HepG2 (cell line): Measurements from ENCODE around the gene APBB1. TPM values are rescaled to one million over a fixed set of nuclear protein-coding genes. Genes with fewer than 3 reads are reported as not detected.
A peak's percentile ranks its signal among the peaks of the same experiment; 100 is the strongest.

Source experiments
- ATAC-seq: fragments of 200-7000 bp; cut with Tn5 transposase; 3 replicates; pipeline ENCODE4 v1.9.1; 2020; ENCODE audit warnings: mild to moderate bottlenecking, moderate library complexity
- BruUV-seq: library from RNA; stranded (reverse); fragments of 400-500 nt; replicated peaks from 2 replicates; lab custom pipeline; 2021; lab: Mats Ljungman, UMichigan
- CTCF ChIA-PET: fragments of 300-600 bp; formaldehyde crosslinking; extraction: SDS; loops from one replicate; lab custom pipeline; 2021; ENCODE audit warnings: low total read pairs, inconsistent platforms, low intra/inter-chr PET ratio; lab: Yijun Ruan, JAX
- POLR2A ChIA-PET: fragments of 350-600 bp; sonication (Branson Sonifier 250); formaldehyde crosslinking; loops from one replicate; lab custom pipeline; 2020; ENCODE audit warnings: antibody characterized with exemption, inconsistent platforms; lab: Yijun Ruan, JAX
- DNase-seq: peaks from one replicate; pipeline ENCODE4 v3.0.0-alpha.2; 2015; ENCODE audit warnings: low spot score
- FAIRE-seq: peaks from 3 replicates; lab custom pipeline; 2011; peaks lifted over from hg19 to GRCh38; lab: Jason Lieb, UNC
- H2AFZ ChIP-seq: one replicate; pipeline ENCODE4 v1.6.1; 2011; ENCODE audit warnings: low read length, inconsistent platforms
- H3K27ac ChIP-seq: fragments of 300-600 bp; 3 replicates; pipeline ENCODE4 v1.8.0; 2011; ENCODE audit warnings: mixed run types, mild to moderate bottlenecking, mixed read lengths, low read length, inconsistent platforms; ENCODE audit not compliant: insufficient read depth; ENCODE audit errors: extremely low read length
- H3K27me3 ChIP-seq, 2 experiments: fragments of 200-600 bp in 1 of 2; 2 replicates in 1 of 2; 3 replicates in 1 of 2; pipeline versions ENCODE4 v1.6.0 to v1.8.0; 2011; ENCODE audit warnings: low read length in 2 of 2, mild to moderate bottlenecking in 2 of 2, moderate library complexity in 2 of 2, inconsistent platforms in 1 of 2; ENCODE audit not compliant: insufficient read depth in 2 of 2, control insufficient read depth in 1 of 2
- H3K36me3 ChIP-seq, 2 experiments: fragments of 200-600 bp in 1 of 2; replicated peaks in 1 of 2; 2 replicates in 1 of 2; 3 replicates in 1 of 2; pipeline versions ENCODE4 v1.5.1 to v1.8.0; 2011; ENCODE audit warnings: low read length in 2 of 2, inconsistent platforms in 1 of 2; ENCODE audit not compliant: insufficient read depth in 2 of 2, control insufficient read depth in 1 of 2
- H3K4me1 ChIP-seq: 2 replicates; pipeline ENCODE4 v1.5.1; 2012; ENCODE audit warnings: low read length, inconsistent platforms; ENCODE audit not compliant: insufficient read depth
- H3K4me2 ChIP-seq: 2 replicates; pipeline ENCODE4 v1.6.0; 2011; ENCODE audit warnings: low read depth, low read length, inconsistent platforms
- H3K4me3 ChIP-seq, 3 experiments: fragments of 200-600 bp in 1 of 3; sonication (generic), shearing (Covaris generic) in 1 of 3; replicated peaks in 1 of 3; 2 replicates each; pipeline ENCODE4 v1.5.1; 2011 to 2016; ENCODE audit warnings: low read length in 3 of 3, inconsistent platforms in 2 of 3, low read depth in 2 of 3, mild to moderate bottlenecking in 2 of 3, control low read depth in 1 of 3, mixed read lengths in 1 of 3; ENCODE audit not compliant: insufficient read depth in 1 of 3
- H3K79me2 ChIP-seq: one replicate; pipeline ENCODE4 v1.6.1; 2011; ENCODE audit warnings: low read length, inconsistent platforms; ENCODE audit not compliant: insufficient read depth
- H3K9ac ChIP-seq: 2 replicates; pipeline ENCODE4 v1.6.0; 2011; ENCODE audit warnings: mild to moderate bottlenecking, low read depth, low read length, inconsistent platforms; ENCODE audit not compliant: insufficient read depth
- H3K9me3 ChIP-seq: 2 replicates; pipeline ENCODE4 v1.5.1; 2012; ENCODE audit warnings: mild to moderate bottlenecking, low read length
- H4K20me1 ChIP-seq: 2 replicates; pipeline ENCODE4 v1.6.0; 2011; ENCODE audit warnings: inconsistent platforms, mild to moderate bottlenecking, low read length, moderate library complexity; ENCODE audit not compliant: insufficient read depth
- CREB1 ChIP-seq, 2 experiments: fragments of 450-650 bp in 1 of 2; IDR thresholded peaks; 2 replicates each; pipeline ENCODE4 v1.6.1; 2016 to 2017; ENCODE audit warnings: control low read depth in 1 of 2, mild to moderate bottlenecking in 1 of 2, missing compliant biosample characterization in 1 of 2, missing genetic modification characterization in 1 of 2
- KDM4B ChIP-seq: sonication (generic); formaldehyde crosslinking; IDR thresholded peaks from 2 replicates; pipeline ENCODE4 v1.4.0; 2020; ENCODE audit warnings: missing genetic modification reagents
- NR2C2 ChIP-seq: sonication (generic); formaldehyde crosslinking; IDR thresholded peaks from 2 replicates; pipeline ENCODE4 v1.4.0; 2020; ENCODE audit warnings: missing genetic modification reagents, mild to moderate bottlenecking, moderate library complexity, borderline replicate concordance
- RXRA ChIP-seq: sonication (generic); formaldehyde crosslinking; IDR thresholded peaks from 2 replicates; pipeline ENCODE4 v1.5.1; 2020; ENCODE audit warnings: missing genetic modification reagents
- TBX3 ChIP-seq: fragments of 450-650 bp; IDR thresholded peaks from 2 replicates; pipeline ENCODE4 v1.6.1; 2017; ENCODE audit warnings: antibody characterized with exemption, mild to moderate bottlenecking, inconsistent platforms, borderline replicate concordance
- ZBTB7A ChIP-seq: sonication (generic); formaldehyde crosslinking; IDR thresholded peaks from 2 replicates; pipeline ENCODE4 v1.8.0; 2022; ENCODE audit warnings: mild to moderate bottlenecking, missing genetic modification reagents
- ZNF510 ChIP-seq: sonication (generic); formaldehyde crosslinking; IDR thresholded peaks from 2 replicates; pipeline ENCODE4 v1.4.0; 2020; ENCODE audit warnings: low read depth, mild to moderate bottlenecking, missing genetic modification reagents
- ZNF615 ChIP-seq: sonication (generic); formaldehyde crosslinking; IDR thresholded peaks from 2 replicates; pipeline ENCODE4 v1.5.0; 2020; ENCODE audit warnings: mild to moderate bottlenecking, missing genetic modification reagents, borderline replicate concordance
- ZNF83 ChIP-seq: sonication (generic); formaldehyde crosslinking; IDR thresholded peaks from 2 replicates; pipeline ENCODE4 v1.4.0; 2020; ENCODE audit warnings: missing genetic modification reagents, mild to moderate bottlenecking, borderline replicate concordance
- WGBS: methylation state at CpG from one replicate; pipeline ENCODE4 v1.1.6; 2017; ENCODE audit warnings: low lambda C conversion rate; 5-methylcytosine and 5-hydroxymethylcytosine counted together
- in situ Hi-C: cut with HindIII; loops from 2 replicates; pipeline ENCODE4 v1.10.0; 2017; ENCODE audit warnings: low pct_unique_long_range_greater_than_20kb; ENCODE audit not compliant: extremely low pct_ligation_motif_present
- intact Hi-C: fragments of 100-400 bp; cut with micrococcal nuclease; formaldehyde crosslinking; loops from one replicate; pipeline ENCODE4 v1.10.0; 2022; ENCODE audit not compliant: unreplicated experiment
- polyA plus RNA-seq, 8 experiments: library from polyadenylated mRNA; depleted of rRNA in 3 of 8; stranded (reverse) in 7 of 8; unstranded in 1 of 8; fragments of >200 nt; fragmentation: Illumina TruSeq in 4 of 8; extraction: Trizol in 4 of 8; gene quantifications; 2 replicates each; pipeline versions ENCODE4 v1.2.1 to v1.2.3, GENCODE V29; 2011 to 2016; ENCODE audit warnings: low read depth in 4 of 8, missing spikeins in 1 of 8, mixed read lengths in 1 of 8; ENCODE audit not compliant: insufficient read depth in 1 of 8
- total RNA-seq, 5 experiments: library from RNA; depleted of rRNA; stranded (reverse); fragments of >200 nt; fragmentation: Illumina TruSeq; extraction: Trizol; gene quantifications; 2 replicates each; pipeline ENCODE4 v1.2.3, GENCODE V29; 2016; ENCODE audit warnings: low read depth in 1 of 5
- TF ChIP-seq, protein P1 (sequence below): sonication (generic); formaldehyde crosslinking; IDR thresholded peaks from 2 replicates; pipeline ENCODE4 v1.4.0; 2020; ENCODE audit warnings: mild to moderate bottlenecking, missing genetic modification reagents
- TF ChIP-seq, protein P2 (sequence below): sonication (generic); formaldehyde crosslinking; IDR thresholded peaks from 2 replicates; pipeline ENCODE4 v1.8.0; 2022; ENCODE audit warnings: missing genetic modification reagents, mild to moderate bottlenecking, moderate library complexity, borderline replicate concordance
- TF ChIP-seq, protein P3 (sequence below): sonication (generic); formaldehyde crosslinking; IDR thresholded peaks from 2 replicates; pipeline ENCODE4 v1.5.0; 2020; ENCODE audit warnings: mild to moderate bottlenecking, missing genetic modification reagents, borderline replicate concordance

The APBB1 gene
- total and polyA plus RNA-seq, 2 of the 13 experiments (the other 11 are each of a cell fraction or from before 2014, with no cell fraction given) = 1.7 to 3.5 TPM

DNA sequence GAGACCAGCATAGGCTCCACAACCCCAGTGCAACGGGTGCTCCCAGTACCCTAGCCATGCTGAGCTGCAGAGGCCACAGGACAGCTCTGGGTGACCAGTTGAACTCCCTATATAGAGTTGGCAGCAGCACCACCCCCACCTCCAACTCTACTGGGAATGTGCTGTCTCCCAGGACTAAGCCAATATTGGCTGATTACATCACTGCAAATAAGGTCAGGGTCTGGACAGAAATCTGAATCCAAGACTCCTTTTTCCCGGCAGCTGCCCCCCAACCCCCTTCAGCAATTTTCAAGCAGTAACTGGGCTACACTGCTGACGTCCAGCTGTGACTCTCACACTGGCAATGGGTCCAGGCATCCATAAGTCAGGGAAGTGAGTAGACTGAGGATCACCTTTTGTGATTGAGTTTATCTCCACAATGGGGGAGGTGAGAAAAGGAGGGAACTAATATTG lies 22.0 kb upstream of the APBB1 start, which contains the start of gene HPX:
HPX (minus strand) TSS at position 82 of the 453 bp plus-strand sequence; CDS start at position 58, 24 bp downstream.
- in situ Hi-C loops = loop anchor here (5.0 kb wide), 1 partner anchor 59 kb away; no protein-coding TSS in a partner anchor
- DNase-seq = peak; percentile 86
- 0% methylated on average over 3 of the region's 3 CpGs for WGBS
- TF ChIP-seq, protein P1, sequence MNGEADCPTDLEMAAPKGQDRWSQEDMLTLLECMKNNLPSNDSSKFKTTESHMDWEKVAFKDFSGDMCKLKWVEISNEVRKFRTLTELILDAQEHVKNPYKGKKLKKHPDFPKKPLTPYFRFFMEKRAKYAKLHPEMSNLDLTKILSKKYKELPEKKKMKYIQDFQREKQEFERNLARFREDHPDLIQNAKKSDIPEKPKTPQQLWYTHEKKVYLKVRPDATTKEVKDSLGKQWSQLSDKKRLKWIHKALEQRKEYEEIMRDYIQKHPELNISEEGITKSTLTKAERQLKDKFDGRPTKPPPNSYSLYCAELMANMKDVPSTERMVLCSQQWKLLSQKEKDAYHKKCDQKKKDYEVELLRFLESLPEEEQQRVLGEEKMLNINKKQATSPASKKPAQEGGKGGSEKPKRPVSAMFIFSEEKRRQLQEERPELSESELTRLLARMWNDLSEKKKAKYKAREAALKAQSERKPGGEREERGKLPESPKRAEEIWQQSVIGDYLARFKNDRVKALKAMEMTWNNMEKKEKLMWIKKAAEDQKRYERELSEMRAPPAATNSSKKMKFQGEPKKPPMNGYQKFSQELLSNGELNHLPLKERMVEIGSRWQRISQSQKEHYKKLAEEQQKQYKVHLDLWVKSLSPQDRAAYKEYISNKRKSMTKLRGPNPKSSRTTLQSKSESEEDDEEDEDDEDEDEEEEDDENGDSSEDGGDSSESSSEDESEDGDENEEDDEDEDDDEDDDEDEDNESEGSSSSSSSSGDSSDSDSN (CRISPR knock-in tag) = peak; percentile 36; the same call in 1 of the 2 replicates
- TF ChIP-seq, protein P2, sequence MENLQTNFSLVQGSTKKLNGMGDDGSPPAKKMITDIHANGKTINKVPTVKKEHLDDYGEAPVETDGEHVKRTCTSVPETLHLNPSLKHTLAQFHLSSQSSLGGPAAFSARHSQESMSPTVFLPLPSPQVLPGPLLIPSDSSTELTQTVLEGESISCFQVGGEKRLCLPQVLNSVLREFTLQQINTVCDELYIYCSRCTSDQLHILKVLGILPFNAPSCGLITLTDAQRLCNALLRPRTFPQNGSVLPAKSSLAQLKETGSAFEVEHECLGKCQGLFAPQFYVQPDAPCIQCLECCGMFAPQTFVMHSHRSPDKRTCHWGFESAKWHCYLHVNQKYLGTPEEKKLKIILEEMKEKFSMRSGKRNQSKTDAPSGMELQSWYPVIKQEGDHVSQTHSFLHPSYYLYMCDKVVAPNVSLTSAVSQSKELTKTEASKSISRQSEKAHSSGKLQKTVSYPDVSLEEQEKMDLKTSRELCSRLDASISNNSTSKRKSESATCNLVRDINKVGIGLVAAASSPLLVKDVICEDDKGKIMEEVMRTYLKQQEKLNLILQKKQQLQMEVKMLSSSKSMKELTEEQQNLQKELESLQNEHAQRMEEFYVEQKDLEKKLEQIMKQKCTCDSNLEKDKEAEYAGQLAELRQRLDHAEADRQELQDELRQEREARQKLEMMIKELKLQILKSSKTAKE (CRISPR knock-in tag) = peak; percentile 75; the same call in 1 of the 2 replicates
- peak; percentile 67; the same call in 1 of the 2 replicates for TF ChIP-seq ZBTB7A (CRISPR knock-in tag)
- TF ChIP-seq, protein P3, sequence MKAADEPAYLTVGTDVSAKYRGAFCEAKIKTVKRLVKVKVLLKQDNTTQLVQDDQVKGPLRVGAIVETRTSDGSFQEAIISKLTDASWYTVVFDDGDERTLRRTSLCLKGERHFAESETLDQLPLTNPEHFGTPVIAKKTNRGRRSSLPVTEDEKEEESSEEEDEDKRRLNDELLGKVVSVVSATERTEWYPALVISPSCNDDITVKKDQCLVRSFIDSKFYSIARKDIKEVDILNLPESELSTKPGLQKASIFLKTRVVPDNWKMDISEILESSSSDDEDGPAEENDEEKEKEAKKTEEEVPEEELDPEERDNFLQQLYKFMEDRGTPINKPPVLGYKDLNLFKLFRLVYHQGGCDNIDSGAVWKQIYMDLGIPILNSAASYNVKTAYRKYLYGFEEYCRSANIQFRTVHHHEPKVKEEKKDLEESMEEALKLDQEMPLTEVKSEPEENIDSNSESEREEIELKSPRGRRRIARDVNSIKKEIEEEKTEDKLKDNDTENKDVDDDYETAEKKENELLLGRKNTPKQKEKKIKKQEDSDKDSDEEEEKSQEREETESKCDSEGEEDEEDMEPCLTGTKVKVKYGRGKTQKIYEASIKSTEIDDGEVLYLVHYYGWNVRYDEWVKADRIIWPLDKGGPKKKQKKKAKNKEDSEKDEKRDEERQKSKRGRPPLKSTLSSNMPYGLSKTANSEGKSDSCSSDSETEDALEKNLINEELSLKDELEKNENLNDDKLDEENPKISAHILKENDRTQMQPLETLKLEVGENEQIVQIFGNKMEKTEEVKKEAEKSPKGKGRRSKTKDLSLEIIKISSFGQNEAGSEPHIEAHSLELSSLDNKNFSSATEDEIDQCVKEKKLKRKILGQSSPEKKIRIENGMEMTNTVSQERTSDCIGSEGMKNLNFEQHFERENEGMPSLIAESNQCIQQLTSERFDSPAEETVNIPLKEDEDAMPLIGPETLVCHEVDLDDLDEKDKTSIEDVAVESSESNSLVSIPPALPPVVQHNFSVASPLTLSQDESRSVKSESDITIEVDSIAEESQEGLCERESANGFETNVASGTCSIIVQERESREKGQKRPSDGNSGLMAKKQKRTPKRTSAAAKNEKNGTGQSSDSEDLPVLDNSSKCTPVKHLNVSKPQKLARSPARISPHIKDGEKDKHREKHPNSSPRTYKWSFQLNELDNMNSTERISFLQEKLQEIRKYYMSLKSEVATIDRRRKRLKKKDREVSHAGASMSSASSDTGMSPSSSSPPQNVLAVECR = peak; percentile 35; the same call in 1 of the 2 replicates
- 0 out of 2 replicates have a peak, but pooled peaks have one; percentile 22 for TF ChIP-seq ZNF615 (CRISPR knock-in tag)
- peak; percentile 45; the same call in 1 of the 2 replicates for TF ChIP-seq NR2C2 (CRISPR knock-in tag)
- TF ChIP-seq KDM4B (CRISPR knock-in tag) = peak; percentile 72; the same call in 1 of the 2 replicates
- TF ChIP-seq ZNF83 = no peak
- TF ChIP-seq TBX3 = 0 out of 2 replicates have a peak, but pooled peaks have one; percentile 14
- TF ChIP-seq ZNF510 (CRISPR knock-in tag) = no peak
- TF ChIP-seq CREB1 (IDR thresholded peaks at IDR 0.05) = no peak
- 0 out of 2 replicates have a peak, but pooled peaks have one; percentile 34 for TF ChIP-seq CREB1 (CRISPR knock-in tag; IDR thresholded peaks at IDR 0.05)
- TF ChIP-seq RXRA (CRISPR knock-in tag) = peak; percentile 75; the same call in 1 of the 2 replicates

More for the DNA sequence above, 22.0 kb upstream of the APBB1 start, which contains the start of gene HPX:
- Histone ChIP-seq H2AFZ (no peak within 1 kb of the TSS), H3K27me3 (no peaks in the 10 kb centered on the region; a peak in 1 of 5 replicates), H3K36me3 (no peaks in the 10 kb centered on the region), H3K9me3 (no peaks in the 10 kb centered on the region), H3K79me2 (no peaks in the 10 kb centered on the region), H4K20me1 (no peaks in the 10 kb centered on the region), H3K9ac (peak within 1 kb of the TSS; percentile 29), H3K4me3 (peak within 1 kb of the TSS; percentile 10 to 38 (median 10); a peak in 4 of 6 replicates), H3K27ac (no peak within 1 kb of the TSS), H3K4me1 (peaks cover 59% of the 10 kb centered on the region), H3K4me2 (peak within 1 kb of the TSS; percentile 82)
- ChIA-PET POLR2A (interaction anchor here (0.6 to 3.9 kb wide), 14 partner anchors 11 to 242 kb away, joined by 3 to 22 read pairs (median 8); partner anchors contain the start of genes APBB1, ARFIP2, MRPL17 and SMPD1), CTCF (no interaction called here)
- FAIRE-seq = peak; percentile 81
- ATAC-seq = peak; percentile 90
- BruUV-seq = no TSS peak
- intact Hi-C loops = loop anchor here (2.0 to 5.0 kb wide), 2 partner anchors 32 to 49 kb away; partner anchors contain the start of genes SMPD1 and TRIM3
